Measurements from ENCODE around the gene LGALS7B. TPM values are rescaled to one million over a fixed set of nuclear protein-coding genes. Genes with fewer than 3 reads are reported as not detected.
"Not testable (repeated sequence)": the region's sequence is repeated elsewhere in the genome, so short reads cannot be mapped to it uniquely, and the experiment has no call there.

LGALS7B gene
- total RNA-seq, 1 donor from 2014 or later: 3.2 TPM

DNA sequence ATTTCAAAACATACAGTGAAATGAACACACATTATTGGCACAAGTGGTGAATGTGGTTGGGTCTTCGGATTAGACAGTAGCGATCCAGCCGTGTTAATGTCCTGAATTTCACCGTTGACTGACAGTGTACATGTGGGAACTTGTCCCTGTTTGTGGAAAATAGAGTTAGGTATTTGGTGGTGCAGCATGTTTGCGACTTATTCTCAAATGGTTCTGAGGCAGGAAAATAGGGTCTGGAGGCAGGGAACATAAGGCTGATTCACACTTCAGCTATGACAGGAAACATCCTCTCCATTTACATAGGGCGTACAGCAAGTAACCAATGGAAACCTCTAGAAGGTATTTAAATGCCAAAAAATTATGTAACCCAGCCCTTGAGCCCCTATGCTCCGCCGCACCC lies 4.2 kb downstream of the LGALS7B start:
- no peaks in the 10 kb centered on the region for H3K27me3 ChIP-seq
- no peaks in the 10 kb centered on the region for H3K36me3 ChIP-seq
- peaks cover 13% of the 10 kb centered on the region for H3K4me1 ChIP-seq
- DNase-seq (no peak), ATAC-seq (no peak)
- TF ChIP-seq, protein P1, sequence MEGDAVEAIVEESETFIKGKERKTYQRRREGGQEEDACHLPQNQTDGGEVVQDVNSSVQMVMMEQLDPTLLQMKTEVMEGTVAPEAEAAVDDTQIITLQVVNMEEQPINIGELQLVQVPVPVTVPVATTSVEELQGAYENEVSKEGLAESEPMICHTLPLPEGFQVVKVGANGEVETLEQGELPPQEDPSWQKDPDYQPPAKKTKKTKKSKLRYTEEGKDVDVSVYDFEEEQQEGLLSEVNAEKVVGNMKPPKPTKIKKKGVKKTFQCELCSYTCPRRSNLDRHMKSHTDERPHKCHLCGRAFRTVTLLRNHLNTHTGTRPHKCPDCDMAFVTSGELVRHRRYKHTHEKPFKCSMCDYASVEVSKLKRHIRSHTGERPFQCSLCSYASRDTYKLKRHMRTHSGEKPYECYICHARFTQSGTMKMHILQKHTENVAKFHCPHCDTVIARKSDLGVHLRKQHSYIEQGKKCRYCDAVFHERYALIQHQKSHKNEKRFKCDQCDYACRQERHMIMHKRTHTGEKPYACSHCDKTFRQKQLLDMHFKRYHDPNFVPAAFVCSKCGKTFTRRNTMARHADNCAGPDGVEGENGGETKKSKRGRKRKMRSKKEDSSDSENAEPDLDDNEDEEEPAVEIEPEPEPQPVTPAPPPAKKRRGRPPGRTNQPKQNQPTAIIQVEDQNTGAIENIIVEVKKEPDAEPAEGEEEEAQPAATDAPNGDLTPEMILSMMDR (IDR thresholded peaks at IDR 0.05): no peak
- H3K9me3 ChIP-seq: no peaks in the 10 kb centered on the region
- intact Hi-C loops (cut with DNase I): no loop called here
- no peak overlapping the region for H3K4me3 ChIP-seq
- no peak overlapping the region for H3K27ac ChIP-seq

DNA sequence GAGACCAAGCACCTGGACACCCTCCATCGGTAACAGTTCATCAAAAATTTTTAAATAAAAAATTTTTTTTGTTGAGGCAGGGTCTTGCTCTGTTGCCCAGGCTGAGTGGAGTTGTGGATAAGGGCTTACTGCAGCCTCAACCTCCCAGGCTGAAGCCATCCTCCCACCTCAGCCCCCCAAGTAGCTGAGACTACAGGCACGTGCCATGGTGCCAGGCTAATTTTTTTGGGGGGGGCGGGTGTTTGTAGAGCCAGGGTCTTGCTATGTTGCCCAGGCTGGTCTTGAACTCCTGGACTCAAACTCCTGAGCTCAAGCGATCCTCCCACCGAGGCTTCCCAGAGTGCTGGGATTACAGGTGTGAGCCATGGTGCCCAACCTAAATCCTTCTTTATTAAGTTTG lies 4.7 kb downstream of the LGALS7B start:
- no peak overlapping the region for H3K4me3 ChIP-seq
- TF ChIP-seq, protein P1 (IDR thresholded peaks at IDR 0.05): no peak
- ATAC-seq (no peak), DNase-seq (no peak)
- peaks cover 13% of the 10 kb centered on the region for H3K4me1 ChIP-seq
- H3K9me3 ChIP-seq: no peaks in the 10 kb centered on the region
- no peaks in the 10 kb centered on the region for H3K27me3 ChIP-seq
- no peak overlapping the region for H3K27ac ChIP-seq
- intact Hi-C loops (cut with DNase I): no loop called here
- H3K36me3 ChIP-seq: no peaks in the 10 kb centered on the region

DNA sequence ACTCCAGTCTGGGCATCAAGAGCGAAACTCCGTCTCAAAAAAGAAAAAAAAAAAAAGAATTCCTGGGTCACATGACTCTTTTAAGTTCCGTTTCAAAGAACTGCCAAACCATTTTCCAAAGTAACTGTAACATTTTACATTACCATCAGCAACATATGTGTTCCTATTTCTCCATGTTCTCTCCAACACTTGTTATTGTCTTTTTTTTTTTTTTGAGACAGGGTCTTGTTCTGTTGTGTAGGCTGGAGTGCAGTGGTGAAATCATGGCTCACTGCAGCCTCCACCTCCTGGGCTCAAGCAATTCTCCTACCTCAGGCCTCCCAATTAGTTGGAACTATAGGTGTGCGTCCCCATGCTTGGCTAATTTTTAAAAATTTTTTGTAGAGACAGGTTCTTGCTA lies 6.5 kb downstream of the LGALS7B start:
- DNase-seq (no peak), ATAC-seq (no peak)
- no peaks in the 10 kb centered on the region for H3K9me3 ChIP-seq
- peaks cover 13% of the 10 kb centered on the region for H3K4me1 ChIP-seq
- TF ChIP-seq, protein P1 (IDR thresholded peaks at IDR 0.05): no peak
- H3K27ac ChIP-seq: no peak overlapping the region
- intact Hi-C loops (cut with DNase I): no loop called here
- H3K27me3 ChIP-seq: no peaks in the 10 kb centered on the region
- no peaks in the 10 kb centered on the region for H3K36me3 ChIP-seq
- no peak overlapping the region for H3K4me3 ChIP-seq

DNA sequence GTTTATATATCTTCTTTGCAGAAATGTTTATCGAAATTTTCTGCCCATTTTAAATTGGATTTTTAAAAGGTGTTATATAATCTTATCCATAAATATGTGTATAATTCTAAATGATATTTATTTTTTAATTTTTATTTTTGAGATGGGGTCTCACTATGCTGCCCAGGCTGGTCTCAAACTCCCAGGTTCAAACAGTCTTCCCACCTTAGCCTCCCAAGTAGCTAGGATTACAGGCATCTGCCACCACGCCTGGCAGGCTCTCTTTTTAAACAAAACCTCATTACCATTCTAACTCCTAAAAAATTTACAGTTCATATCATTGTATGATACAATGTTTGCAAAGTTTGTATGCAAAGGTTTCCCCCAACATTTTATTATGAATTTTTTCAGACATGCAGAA lies 7.2 kb downstream of the LGALS7B start:
- Histone ChIP-seq H3K27ac (no peak overlapping the region), H3K4me3 (no peak overlapping the region), H3K4me1 (peaks cover 13% of the 10 kb centered on the region), H3K9me3 (no peaks in the 10 kb centered on the region), H3K36me3 (no peaks in the 10 kb centered on the region), H3K27me3 (no peaks in the 10 kb centered on the region)
- intact Hi-C loops (cut with DNase I): no loop called here
- no peak for DNase-seq
- TF ChIP-seq, protein P1 (IDR thresholded peaks at IDR 0.05): no peak
- no peak for ATAC-seq

DNA sequence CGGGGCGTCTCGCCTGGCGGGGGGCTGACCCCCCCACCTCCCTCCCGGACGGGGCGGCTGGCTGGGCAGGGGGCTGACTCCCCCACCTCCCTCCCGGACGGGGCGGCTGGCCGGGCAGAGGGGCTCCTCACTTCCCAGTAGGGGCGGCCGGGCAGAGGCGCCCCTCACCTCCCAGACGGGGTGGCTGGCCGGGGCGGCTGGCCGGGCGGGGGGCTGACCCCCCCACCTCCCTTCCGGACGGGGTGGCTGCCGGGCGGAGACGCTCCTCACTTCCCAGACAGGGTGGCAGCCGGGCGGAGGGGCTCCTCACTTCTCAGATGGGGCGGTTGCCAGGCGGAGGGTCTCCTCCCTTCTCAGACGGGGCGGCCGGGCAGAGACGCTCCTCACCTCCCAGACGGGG lies 8.8 kb downstream of the LGALS7B start:
- intact Hi-C loops (cut with DNase I); H3K4me3 ChIP-seq; ATAC-seq; H3K9me3 ChIP-seq; H3K4me1 ChIP-seq; H3K27ac ChIP-seq; DNase-seq; H3K36me3 ChIP-seq; H3K27me3 ChIP-seq: not testable (repeated sequence)

DNA sequence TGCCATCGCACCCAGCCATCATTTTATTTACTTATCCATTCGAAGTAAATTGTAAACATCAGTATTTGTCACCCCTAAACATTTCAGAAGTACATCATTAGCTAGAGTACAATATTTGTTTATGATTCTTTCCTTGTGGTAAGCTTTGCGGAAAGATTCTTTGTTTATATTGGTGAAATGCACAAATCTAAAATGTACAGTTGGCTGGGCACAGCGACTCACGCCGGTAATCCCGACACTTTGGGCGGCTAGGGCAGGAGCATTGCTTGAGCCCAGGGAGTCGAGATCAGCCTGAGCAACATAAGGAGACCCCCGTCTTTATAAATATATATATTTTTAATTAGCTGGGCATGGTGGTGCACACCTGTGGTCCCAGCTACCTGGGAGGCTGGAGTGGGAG lies 10.1 kb downstream of the LGALS7B start:
- TF ChIP-seq, protein P1 (IDR thresholded peaks at IDR 0.05): no peak
- intact Hi-C loops (cut with DNase I): no loop called here
- Histone ChIP-seq H3K27me3 (no peaks in the 10 kb centered on the region), H3K36me3 (no peaks in the 10 kb centered on the region), H3K4me3 (no peak overlapping the region), H3K27ac (no peak overlapping the region), H3K4me1 (no peaks in the 10 kb centered on the region), H3K9me3 (no peaks in the 10 kb centered on the region)
- ATAC-seq: no peak
- no peak for DNase-seq
